Endodermal cell (in vitro differentiated cells): ENCODE measurements around the gene GAB3. TPM values are rescaled to one million over a fixed set of nuclear protein-coding genes. Genes with fewer than 3 reads are reported as not detected.

ENCODE experiments used
- DNase-seq: peaks from one replicate; pipeline ENCODE4 v3.0.0-alpha.2; 2017
- H3K27ac ChIP-seq: 2 replicates; pipeline ENCODE4 v1.5.1; 2013; ENCODE audit warnings: mild to moderate bottlenecking, low read depth, low read length, moderate library complexity
- H3K27me3 ChIP-seq: 2 replicates; pipeline ENCODE4 v1.6.1; 2013; ENCODE audit warnings: mild to moderate bottlenecking, low read length, moderate library complexity; ENCODE audit not compliant: insufficient read depth, control insufficient read depth, poor library complexity, severe bottlenecking
- H3K36me3 ChIP-seq: 2 replicates; pipeline ENCODE4 v1.7.0; 2013; ENCODE audit warnings: mild to moderate bottlenecking, low read length, moderate library complexity; ENCODE audit not compliant: control insufficient read depth, insufficient read depth
- H3K4me1 ChIP-seq: one replicate; pipeline ENCODE4 v1.7.0; 2013; ENCODE audit warnings: low read length; ENCODE audit not compliant: control insufficient read depth, insufficient read depth
- H3K4me3 ChIP-seq: 2 replicates; pipeline ENCODE4 v1.5.1; 2013; ENCODE audit warnings: mild to moderate bottlenecking, low read length, moderate library complexity
- H3K9ac ChIP-seq: 2 replicates; pipeline ENCODE4 v1.6.1; 2013; ENCODE audit warnings: mild to moderate bottlenecking, low read length, moderate library complexity; ENCODE audit not compliant: poor library complexity, severe bottlenecking; ENCODE audit errors: extremely low read depth
- H3K9me3 ChIP-seq: 2 replicates; pipeline ENCODE4 v1.6.1; 2013; ENCODE audit warnings: mild to moderate bottlenecking, low read length, moderate library complexity; ENCODE audit not compliant: control insufficient read depth
- H3K27ac Mint-ChIP-seq: 2 replicates; pipeline ENCODE4 v1.8.0; 2020; ENCODE audit warnings: mixed read lengths
- H3K27me3 Mint-ChIP-seq: 2 replicates; pipeline ENCODE4 v1.8.0; 2021; ENCODE audit warnings: mild to moderate bottlenecking, mixed read lengths; ENCODE audit not compliant: insufficient read depth
- H3K36me3 Mint-ChIP-seq: 2 replicates; pipeline ENCODE4 v1.8.0; 2020; ENCODE audit warnings: low read depth, mixed read lengths
- H3K4me1 Mint-ChIP-seq: 2 replicates; pipeline ENCODE4 v1.8.0; 2020; ENCODE audit warnings: mixed read lengths
- H3K4me3 Mint-ChIP-seq: 2 replicates; pipeline ENCODE4 v1.8.0; 2020; ENCODE audit warnings: mild to moderate bottlenecking, moderate library complexity, mixed read lengths
- H3K9me3 Mint-ChIP-seq: 2 replicates; pipeline ENCODE4 v1.8.0; 2020; ENCODE audit warnings: mild to moderate bottlenecking, mixed read lengths
- CTCF ChIP-seq: fragments of 200-600 bp; sonication (generic); conservative IDR thresholded peaks from 2 replicates; pipeline ENCODE4 v1.5.0; 2021; ENCODE audit warnings: antibody characterized with exemption, mild to moderate bottlenecking
- WGBS, 2 experiments: methylation state at CpG; one replicate each; pipeline versions ENCODE4 v1.1.5 to v1.1.7; 2013; ENCODE audit warnings: missing lambda C conversion rate in 2 of 2, mixed read lengths in 1 of 2; ENCODE audit not compliant: insufficient coverage in 1 of 2, insufficient read length in 1 of 2; 5-methylcytosine and 5-hydroxymethylcytosine counted together
- long read RNA-seq, 4 experiments: library from polyadenylated mRNA in 2 of 4; library from RNA in 1 of 4; library from capped mRNA in 1 of 4; stranded (forward) in 3 of 4; unstranded in 1 of 4; transcript quantifications; one replicate each; pipeline ENCODE4 v2.0.0, GENCODE V29; 2020 to 2021; ENCODE audit warnings: inconsistent platforms in 1 of 4
- polyA plus RNA-seq, 2 experiments: library from polyadenylated mRNA; stranded (reverse); fragments of 50-300 nt; gene quantifications; one replicate each; pipeline ENCODE4 v1.2.3, GENCODE V29; 2013
- total RNA-seq, 2 donors: library from RNA; stranded (reverse); fragmentation: NEBNext Ultra II Directional in 1 of 2; extraction: Animal tissue kit (Norgen Biotek cat#: 25700) in 1 of 2; gene quantifications; 2 replicates in 1 of 2; 3 replicates in 1 of 2; pipeline ENCODE4 v1.2.1, GENCODE V29; 2021

Gene GAB3
- under 1 TPM; 0.13 to 0.55 TPM for total RNA-seq
- polyA plus RNA-seq (2013, experiment 1 of 2): 0.07 TPM
- polyA plus RNA-seq (2013, experiment 2 of 2): not detected
- long read RNA-seq, experiment 1: 0 reads
- long read RNA-seq, experiment 2: 0 reads
- long read RNA-seq, experiment 3, partial matches to known transcripts: 0 of 2 reads
- long read RNA-seq, experiment 3, other reads (novel, unspliced or antisense): 1 of 2 reads
- long read RNA-seq, experiment 4: 0 reads

- no peaks in the 10 kb centered on the region for H3K36me3 Mint-ChIP-seq
- Histone ChIP-seq H3K9ac (no peak within 1 kb of the TSS), H3K4me3 (peak within 1 kb of the TSS; percentile 40), H3K36me3 (no peaks in the 10 kb centered on the region), H3K4me1 (no peaks in the 10 kb centered on the region), H3K9me3 (no peaks in the 10 kb centered on the region), H3K27me3 (peaks cover 47% of the 10 kb centered on the region), H3K27ac (no peak within 1 kb of the TSS)
- H3K27ac Mint-ChIP-seq: no peak within 1 kb of the TSS
- H3K27me3 Mint-ChIP-seq: peaks cover 56% of the 10 kb centered on the region
- no peak for TF ChIP-seq CTCF
- peaks cover 48% of the 10 kb centered on the region for H3K9me3 Mint-ChIP-seq
- H3K4me1 Mint-ChIP-seq: no peaks in the 10 kb centered on the region
- WGBS, 2 experiments: 3 to 18% methylated on average over 4 to 83 of the region's 98 CpGs
- peak within 1 kb of the TSS; percentile 40 for H3K4me3 Mint-ChIP-seq
- peak; percentile 71 for DNase-seq
Measured at GRCh38 chrX:154750301-154751202, at the start of gene GAB3. GAB3 (minus strand) TSS chrX:154751077; CDS start chrX:154751025, 52 bp downstream.

- no peak overlapping the region for H3K4me3 ChIP-seq
- H3K9me3 Mint-ChIP-seq: peaks cover 35% of the 10 kb centered on the region
- no peak overlapping the region for H3K27ac Mint-ChIP-seq
- no peaks in the 10 kb centered on the region for H3K27me3 ChIP-seq
- H3K27me3 Mint-ChIP-seq: peaks cover 18% of the 10 kb centered on the region
- no peak overlapping the region for H3K4me3 Mint-ChIP-seq
- peaks cover 30% of the 10 kb centered on the region for H3K4me1 Mint-ChIP-seq
- H3K36me3 Mint-ChIP-seq: no peaks in the 10 kb centered on the region
- no peaks in the 10 kb centered on the region for H3K9me3 ChIP-seq
- H3K36me3 ChIP-seq: no peaks in the 10 kb centered on the region
- no peak overlapping the region for H3K9ac ChIP-seq
- peak; percentile 67 for DNase-seq
- peak overlapping the region; percentile 70 for H3K27ac ChIP-seq
- 27% methylated on average over 9 of the region's 9 CpGs; no CpG with 5 or more reads in 1 of the 2 experiments for WGBS, 2 experiments
- TF ChIP-seq CTCF: no peak
- H3K4me1 ChIP-seq: peaks cover 7% of the 10 kb centered on the region
Measured at GRCh38 chrX:154799556-154800348, 48.9 kb upstream of the GAB3 start.

- no peak overlapping the region for H3K4me3 ChIP-seq
- Mint-ChIP-seq H3K27me3 (peaks cover 3% of the 10 kb centered on the region), H3K4me1 (peaks cover 21% of the 10 kb centered on the region), H3K9me3 (peaks cover 38% of the 10 kb centered on the region), H3K4me3 (no peak overlapping the region), H3K36me3 (no peaks in the 10 kb centered on the region), H3K27ac (no peak overlapping the region)
- no peaks in the 10 kb centered on the region for H3K36me3 ChIP-seq
- H3K27me3 ChIP-seq: no peaks in the 10 kb centered on the region
- no peak for DNase-seq
- peaks cover 7% of the 10 kb centered on the region for H3K4me1 ChIP-seq
- no peak overlapping the region for H3K9ac ChIP-seq
- no peak for TF ChIP-seq CTCF
- WGBS, 2 experiments: 60 to 74% methylated on average over 1 to 6 of the region's 6 CpGs
- H3K27ac ChIP-seq: no peak overlapping the region
- no peaks in the 10 kb centered on the region for H3K9me3 ChIP-seq
Measured at GRCh38 chrX:154797006-154797405, 46.1 kb upstream of the GAB3 start.
